Neural crest cell (in vitro differentiated cells): ENCODE results near the gene ACBD7. TPM values are rescaled to one million over a fixed set of nuclear protein-coding genes. Genes with fewer than 3 reads are reported as not detected.

Source experiments
- DNase-seq: peaks from one replicate; pipeline ENCODE4 v3.0.0; 2021; ENCODE audit warnings: low read depth, mixed read lengths, low spot score
- H3K27ac Mint-ChIP-seq: one replicate; pipeline ENCODE4 v1.8.0; 2021; ENCODE audit warnings: mild to moderate bottlenecking, mixed read lengths; ENCODE audit not compliant: unreplicated experiment
- H3K27me3 Mint-ChIP-seq: 2 replicates; pipeline ENCODE4 v1.8.0; 2021; ENCODE audit warnings: low read depth, mild to moderate bottlenecking, mixed read lengths
- H3K36me3 Mint-ChIP-seq: 2 replicates; pipeline ENCODE4 v1.8.0; 2021; ENCODE audit warnings: low read depth, mild to moderate bottlenecking, mixed read lengths
- H3K4me1 Mint-ChIP-seq: 2 replicates; pipeline ENCODE4 v1.8.0; 2021; ENCODE audit warnings: mixed read lengths
- H3K4me3 Mint-ChIP-seq: one replicate; pipeline ENCODE4 v1.8.0; 2021; ENCODE audit warnings: mild to moderate bottlenecking, mixed read lengths
- H3K9me3 Mint-ChIP-seq: 2 replicates; pipeline ENCODE4 v1.8.0; 2021; ENCODE audit warnings: mixed read lengths
- total RNA-seq: library from RNA; stranded (reverse); gene quantifications from 2 replicates; pipeline ENCODE4 v1.2.1, GENCODE V29; 2021
- TF ChIP-seq, protein P1 (sequence below): fragments of 200-600 bp; sonication (generic); conservative IDR thresholded peaks from 2 replicates; pipeline ENCODE4 v1.5.0; 2021; ENCODE audit warnings: antibody characterized with exemption, mild to moderate bottlenecking

ACBD7 gene
- total RNA-seq, 1 donor from 2014 or later: 12.0 TPM

DNA sequence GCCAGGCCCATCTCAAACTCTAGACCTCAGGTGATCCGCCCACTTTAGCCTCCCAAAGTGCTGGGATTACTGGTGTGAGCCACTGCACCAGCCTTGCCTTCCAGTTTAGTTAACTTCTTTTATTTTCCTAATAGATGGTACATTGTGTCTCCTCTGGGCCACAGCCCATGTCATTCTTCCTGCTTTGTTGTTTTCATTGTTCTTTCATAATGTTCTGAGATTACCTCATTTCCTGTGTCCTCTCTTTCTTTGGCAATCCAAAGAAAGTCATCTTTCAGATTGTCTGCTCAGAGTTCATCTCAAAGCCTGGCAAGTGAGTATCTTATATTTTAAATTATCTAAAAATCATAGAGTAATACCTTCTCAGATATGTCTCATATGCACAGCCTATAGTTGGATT, 44.9 kb downstream of the ACBD7 start, which contains the start of gene OLAH:
TSS of gene OLAH (plus strand) at position 270 of the 400 bp plus-strand sequence. CDS start 3,346 bp downstream, outside the sequence.
- H3K27ac Mint-ChIP-seq: no peak within 1 kb of the TSS
- DNase-seq: no peak
- H3K27me3 Mint-ChIP-seq: no peaks in the 10 kb centered on the region
- TF ChIP-seq, protein P1, sequence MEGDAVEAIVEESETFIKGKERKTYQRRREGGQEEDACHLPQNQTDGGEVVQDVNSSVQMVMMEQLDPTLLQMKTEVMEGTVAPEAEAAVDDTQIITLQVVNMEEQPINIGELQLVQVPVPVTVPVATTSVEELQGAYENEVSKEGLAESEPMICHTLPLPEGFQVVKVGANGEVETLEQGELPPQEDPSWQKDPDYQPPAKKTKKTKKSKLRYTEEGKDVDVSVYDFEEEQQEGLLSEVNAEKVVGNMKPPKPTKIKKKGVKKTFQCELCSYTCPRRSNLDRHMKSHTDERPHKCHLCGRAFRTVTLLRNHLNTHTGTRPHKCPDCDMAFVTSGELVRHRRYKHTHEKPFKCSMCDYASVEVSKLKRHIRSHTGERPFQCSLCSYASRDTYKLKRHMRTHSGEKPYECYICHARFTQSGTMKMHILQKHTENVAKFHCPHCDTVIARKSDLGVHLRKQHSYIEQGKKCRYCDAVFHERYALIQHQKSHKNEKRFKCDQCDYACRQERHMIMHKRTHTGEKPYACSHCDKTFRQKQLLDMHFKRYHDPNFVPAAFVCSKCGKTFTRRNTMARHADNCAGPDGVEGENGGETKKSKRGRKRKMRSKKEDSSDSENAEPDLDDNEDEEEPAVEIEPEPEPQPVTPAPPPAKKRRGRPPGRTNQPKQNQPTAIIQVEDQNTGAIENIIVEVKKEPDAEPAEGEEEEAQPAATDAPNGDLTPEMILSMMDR: no peak
- H3K36me3 Mint-ChIP-seq: peaks cover 3% of the 10 kb centered on the region
- peaks cover 4% of the 10 kb centered on the region for H3K4me1 Mint-ChIP-seq
- H3K9me3 Mint-ChIP-seq: peaks cover 3% of the 10 kb centered on the region
- H3K4me3 Mint-ChIP-seq: no peak within 1 kb of the TSS

DNA sequence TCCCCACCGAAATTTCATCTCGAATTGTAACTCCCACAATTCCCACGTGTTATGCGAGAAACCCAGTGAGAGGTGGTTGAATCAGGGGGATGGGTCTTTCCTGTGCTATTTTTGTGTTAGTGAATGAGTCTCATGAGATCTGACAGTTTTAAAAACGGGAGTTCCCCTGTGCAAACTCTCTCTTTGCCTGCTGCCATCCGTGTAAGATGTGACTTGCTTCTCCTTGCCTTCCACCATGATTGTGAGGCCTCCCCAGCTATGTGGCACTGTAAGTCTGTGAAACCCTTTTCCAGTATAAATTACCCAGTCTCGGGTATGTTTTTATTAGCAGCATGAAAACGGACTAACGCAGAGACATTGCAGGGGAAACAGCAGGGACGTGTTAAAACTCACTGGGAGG, 50.2 kb downstream of the ACBD7 start:
- H3K36me3 Mint-ChIP-seq: no peaks in the 10 kb centered on the region
- TF ChIP-seq, protein P1: no peak
- peaks cover 10% of the 10 kb centered on the region for H3K4me1 Mint-ChIP-seq
- no peaks in the 10 kb centered on the region for H3K27me3 Mint-ChIP-seq
- H3K9me3 Mint-ChIP-seq: peaks cover 7% of the 10 kb centered on the region
- H3K4me3 Mint-ChIP-seq: no peak overlapping the region
- no peak overlapping the region for H3K27ac Mint-ChIP-seq
- DNase-seq: no peak

DNA sequence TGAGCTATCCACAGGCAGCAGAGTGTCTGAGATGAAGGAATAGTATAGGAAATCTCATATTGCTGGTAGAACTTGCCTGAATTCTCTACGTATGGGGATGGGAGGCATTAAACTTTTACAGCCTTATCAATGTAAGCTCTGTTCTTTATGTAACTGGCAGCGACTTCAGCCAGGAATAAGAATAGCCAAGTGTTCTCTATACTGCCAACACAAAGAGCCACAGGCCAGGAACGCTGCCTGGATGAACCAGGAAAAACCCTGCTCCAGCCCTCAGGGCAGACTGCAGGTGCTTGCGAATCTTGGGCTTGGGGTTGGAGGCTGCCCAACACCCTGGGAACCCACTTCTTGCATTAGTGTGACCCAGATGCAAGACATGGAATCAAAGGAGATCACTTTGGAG, 50.9 kb downstream of the ACBD7 start:
- Mint-ChIP-seq H3K27me3 (no peaks in the 10 kb centered on the region), H3K27ac (no peak overlapping the region), H3K4me3 (no peak overlapping the region), H3K36me3 (no peaks in the 10 kb centered on the region), H3K9me3 (peaks cover 8% of the 10 kb centered on the region), H3K4me1 (peaks cover 10% of the 10 kb centered on the region)
- DNase-seq: no peak
- TF ChIP-seq, protein P1: no peak

DNA sequence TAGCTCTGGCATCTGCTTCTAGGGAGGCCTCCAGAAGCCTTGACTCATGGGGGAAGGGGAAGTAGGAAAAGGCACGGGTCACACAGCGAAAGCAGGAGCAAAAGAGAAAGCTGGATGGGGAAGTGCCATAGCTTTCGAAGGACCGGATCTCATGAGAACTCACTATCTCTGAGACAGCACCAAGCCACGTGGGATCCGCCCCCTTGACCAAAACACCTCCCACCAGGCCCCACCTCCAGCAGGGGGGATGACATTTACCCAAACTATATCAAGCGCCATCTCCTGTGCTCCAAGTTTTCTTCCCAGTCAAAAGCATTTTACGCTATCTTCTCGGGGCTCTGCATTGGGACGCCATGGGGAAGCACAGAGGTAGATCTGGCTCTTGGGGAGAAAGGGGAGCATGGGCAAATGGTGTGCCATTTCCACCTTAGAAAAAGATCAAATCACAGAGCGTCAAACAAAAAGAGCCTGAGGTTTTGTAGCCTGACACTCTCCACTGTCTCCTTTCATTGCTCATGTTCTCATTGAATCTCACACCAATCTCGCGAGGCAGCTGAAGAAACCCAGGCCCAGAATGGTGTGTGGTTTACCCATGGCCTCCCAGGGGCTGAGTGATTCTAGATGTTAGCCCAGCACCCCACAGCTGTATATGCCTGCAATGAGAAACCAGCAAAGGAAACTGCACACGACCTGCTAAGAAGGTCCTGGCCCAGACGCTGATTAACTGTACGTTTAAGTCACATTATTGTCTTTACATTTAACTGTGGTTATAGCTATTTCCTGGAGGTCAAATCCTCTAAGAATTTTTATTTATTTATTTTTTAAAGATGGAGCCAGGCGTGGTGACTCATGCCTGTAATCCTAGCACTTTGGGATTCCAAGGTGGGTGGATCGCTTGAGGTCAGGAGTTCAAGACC, 52.9 kb downstream of the ACBD7 start:
- TF ChIP-seq, protein P1: no peak
- H3K27me3 Mint-ChIP-seq: no peaks in the 10 kb centered on the region
- no peak for DNase-seq
- H3K4me1 Mint-ChIP-seq: peaks cover 10% of the 10 kb centered on the region
- H3K36me3 Mint-ChIP-seq: no peaks in the 10 kb centered on the region
- H3K9me3 Mint-ChIP-seq: peaks cover 8% of the 10 kb centered on the region
- H3K27ac Mint-ChIP-seq: no peak overlapping the region
- H3K4me3 Mint-ChIP-seq: no peak overlapping the region

DNA sequence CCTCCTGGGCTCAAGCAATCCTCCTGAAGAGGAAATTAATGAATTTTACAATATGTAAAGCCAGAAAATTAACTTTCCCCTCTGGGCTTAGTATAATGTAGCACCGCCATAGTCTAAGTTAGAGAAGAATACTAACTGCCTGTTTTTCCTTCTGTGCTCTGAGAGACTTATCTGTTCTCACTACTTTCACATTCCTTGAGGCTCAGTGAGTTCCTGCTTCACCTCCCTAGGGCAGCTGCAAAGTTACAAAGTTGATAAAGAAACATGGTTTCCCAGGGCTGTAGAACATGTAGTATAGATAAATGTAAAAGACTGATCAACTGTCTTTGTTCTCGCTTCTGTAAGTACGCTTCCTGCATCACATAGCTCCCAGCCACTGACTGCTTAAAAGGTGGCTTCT, 60.8 kb downstream of the ACBD7 start:
- Mint-ChIP-seq H3K4me3 (no peak overlapping the region), H3K27me3 (no peaks in the 10 kb centered on the region), H3K27ac (no peak overlapping the region)

More for the DNA sequence above, 60.8 kb downstream of the ACBD7 start:
- Mint-ChIP-seq H3K4me1 (peaks cover 4% of the 10 kb centered on the region), H3K36me3 (no peaks in the 10 kb centered on the region), H3K9me3 (no peaks in the 10 kb centered on the region)
- TF ChIP-seq, protein P1: no peak
- DNase-seq: no peak

Other genes starting within 250 kb of the ACBD7 start
- gene SUV39H2, start 209.9 kb downstream of the ACBD7 start, total RNA-seq: 79.7 and 90.5 TPM in 2 replicates
- 10.9 and 12.9 TPM in 2 replicates for gene DCLRE1C, start 134.7 kb downstream of the ACBD7 start, total RNA-seq
- gene MEIG1, start 129.4 kb downstream of the ACBD7 start, total RNA-seq: 0.71 and 1.6 TPM in 2 replicates
- not detected in 2 replicates for gene OLAH, start 44.8 kb downstream of the ACBD7 start, total RNA-seq
- 15.0 and 15.9 TPM in 2 replicates for gene RPP38, start 8.6 kb upstream of the ACBD7 start, total RNA-seq
- 24.4 and 27.7 TPM in 2 replicates for gene NMT2, start 79.9 kb upstream of the ACBD7 start, total RNA-seq